ENCODE data around the gene POTEI. TPM values are rescaled to one million over a fixed set of nuclear protein-coding genes. Genes with fewer than 3 reads are reported as not detected.
"Not testable (repeated sequence)": the region's sequence is repeated elsewhere in the genome, so short reads cannot be mapped to it uniquely, and the experiment has no call there.

The POTEI gene
- total RNA-seq, 4 donors from 2014 or later = 0.04 TPM; not detected in 3

DNA sequence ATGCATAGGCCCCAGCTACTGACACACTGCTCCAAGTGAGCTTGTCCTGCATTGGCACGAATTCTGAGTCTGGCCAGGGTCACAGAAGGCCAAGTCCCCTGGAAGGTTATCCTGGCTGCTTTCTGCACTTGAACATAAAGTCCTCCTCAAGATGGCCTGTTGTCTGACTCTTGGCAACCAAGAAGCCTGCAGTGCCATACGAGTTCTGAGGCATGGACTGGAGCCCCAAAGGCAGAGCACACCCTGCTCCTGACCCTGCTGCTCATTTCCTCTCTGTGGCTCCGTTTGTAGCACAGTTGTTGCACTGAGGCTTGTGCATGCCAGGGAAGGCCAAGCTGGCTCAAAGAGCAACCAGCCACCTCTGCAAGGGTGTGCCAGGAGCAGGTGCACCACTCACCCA lies 57.9 kb downstream of the POTEI start:
- WGBS, 2 donors (ENCODE audit: low coverage in 1 of 2) = 83% methylated on average over 1 of the region's 3 CpGs; no CpG with 5 or more reads in 1 of the 2 donors
- H3K36me3 ChIP-seq, H3K27ac ChIP-seq, ATAC-seq, H3K4me3 ChIP-seq, H3K27me3 ChIP-seq, H3K4me1 ChIP-seq, H3K9me3 ChIP-seq: not testable (repeated sequence)

DNA sequence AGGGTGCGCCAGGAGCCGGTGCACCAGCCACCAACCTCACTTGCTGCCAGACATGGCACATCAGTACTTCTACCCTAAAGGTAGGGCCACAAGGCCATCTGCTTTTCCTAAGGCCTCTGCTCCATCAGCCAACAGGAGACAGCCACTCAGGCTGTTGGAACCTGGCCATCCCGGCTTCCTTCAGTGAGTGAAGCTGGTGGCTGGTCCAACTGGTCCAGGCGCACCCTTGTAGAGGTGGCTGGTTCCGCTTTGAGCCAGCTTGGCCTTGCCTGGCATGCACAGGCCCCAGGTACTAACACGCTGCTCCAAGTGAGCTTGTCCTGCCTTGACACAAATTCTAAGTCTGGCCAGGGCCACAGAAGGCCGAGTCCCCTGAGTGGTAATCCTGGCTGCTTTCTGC lies 58.8 kb downstream of the POTEI start:
- H3K4me1 ChIP-seq, ATAC-seq, H3K9me3 ChIP-seq, H3K27me3 ChIP-seq, H3K4me3 ChIP-seq, H3K27ac ChIP-seq, H3K36me3 ChIP-seq: not testable (repeated sequence)
- 83% methylated on average over 1 of the region's 7 CpGs; no CpG with 5 or more reads in 1 of the 2 donors for WGBS, 2 donors (ENCODE audit: low coverage in 1 of 2)

DNA sequence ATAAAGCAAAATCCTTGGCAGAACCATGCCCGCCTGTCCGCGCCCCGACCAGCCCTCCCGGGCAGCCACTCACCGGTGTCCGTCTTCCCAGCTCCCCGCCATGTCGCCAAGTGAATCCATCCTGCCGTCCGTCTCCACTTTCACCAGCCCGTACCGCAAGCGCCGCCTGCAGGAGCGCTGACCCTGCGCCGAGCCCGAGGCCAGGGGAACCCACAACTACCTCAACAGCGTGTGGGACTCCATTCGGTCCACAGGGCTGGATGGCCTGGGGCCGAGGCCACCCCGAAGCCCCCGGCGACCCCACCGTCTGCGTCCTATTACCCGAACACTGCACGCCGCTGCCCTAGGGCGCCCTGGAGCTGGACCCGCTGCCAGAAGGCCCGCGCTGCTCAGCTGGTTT lies 81.5 kb downstream of the POTEI start:
- H3K4me1 ChIP-seq, H3K27me3 ChIP-seq, H3K9me3 ChIP-seq, H3K36me3 ChIP-seq, H3K27ac ChIP-seq: not testable (repeated sequence)
- ATAC-seq = peak; percentile 81
- TF ChIP-seq, protein P1, sequence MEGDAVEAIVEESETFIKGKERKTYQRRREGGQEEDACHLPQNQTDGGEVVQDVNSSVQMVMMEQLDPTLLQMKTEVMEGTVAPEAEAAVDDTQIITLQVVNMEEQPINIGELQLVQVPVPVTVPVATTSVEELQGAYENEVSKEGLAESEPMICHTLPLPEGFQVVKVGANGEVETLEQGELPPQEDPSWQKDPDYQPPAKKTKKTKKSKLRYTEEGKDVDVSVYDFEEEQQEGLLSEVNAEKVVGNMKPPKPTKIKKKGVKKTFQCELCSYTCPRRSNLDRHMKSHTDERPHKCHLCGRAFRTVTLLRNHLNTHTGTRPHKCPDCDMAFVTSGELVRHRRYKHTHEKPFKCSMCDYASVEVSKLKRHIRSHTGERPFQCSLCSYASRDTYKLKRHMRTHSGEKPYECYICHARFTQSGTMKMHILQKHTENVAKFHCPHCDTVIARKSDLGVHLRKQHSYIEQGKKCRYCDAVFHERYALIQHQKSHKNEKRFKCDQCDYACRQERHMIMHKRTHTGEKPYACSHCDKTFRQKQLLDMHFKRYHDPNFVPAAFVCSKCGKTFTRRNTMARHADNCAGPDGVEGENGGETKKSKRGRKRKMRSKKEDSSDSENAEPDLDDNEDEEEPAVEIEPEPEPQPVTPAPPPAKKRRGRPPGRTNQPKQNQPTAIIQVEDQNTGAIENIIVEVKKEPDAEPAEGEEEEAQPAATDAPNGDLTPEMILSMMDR (IDR thresholded peaks at IDR 0.05) = peak in 3 of 4 experiments; percentile 31 to 53 (median 38)
- no CpG with 5 or more reads among the region's 34 CpGs for WGBS, 2 donors (ENCODE audit: low coverage in 1 of 2)
- peak overlapping the region; percentile 28 to 52 for H3K4me3 ChIP-seq

DNA sequence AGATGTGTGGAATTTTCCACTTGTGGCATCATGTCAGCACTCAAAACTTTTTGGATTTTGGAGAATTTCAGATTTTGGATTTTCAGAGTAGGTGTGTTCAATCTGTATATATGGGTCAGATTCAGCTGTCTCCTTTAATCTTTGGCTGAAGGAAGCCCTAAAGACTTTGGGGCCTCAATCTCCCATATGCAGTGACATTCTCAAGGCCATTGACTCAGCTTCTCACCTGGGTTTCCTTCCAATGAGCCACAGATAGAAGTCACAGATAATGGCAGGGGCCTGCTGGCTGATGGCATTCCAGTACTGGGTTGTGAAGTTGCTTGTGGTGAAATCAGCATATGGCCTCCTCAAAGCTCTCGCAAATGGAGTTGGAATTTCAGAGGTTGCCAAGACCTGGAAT lies 90.3 kb downstream of the POTEI start:
- H3K36me3 ChIP-seq, H3K27ac ChIP-seq, ATAC-seq, H3K27me3 ChIP-seq, H3K4me1 ChIP-seq, H3K4me3 ChIP-seq, H3K9me3 ChIP-seq: not testable (repeated sequence)
- WGBS, 2 donors (ENCODE audit: low coverage in 1 of 2) = no CpG with 5 or more reads among the region's 1 CpG

DNA sequence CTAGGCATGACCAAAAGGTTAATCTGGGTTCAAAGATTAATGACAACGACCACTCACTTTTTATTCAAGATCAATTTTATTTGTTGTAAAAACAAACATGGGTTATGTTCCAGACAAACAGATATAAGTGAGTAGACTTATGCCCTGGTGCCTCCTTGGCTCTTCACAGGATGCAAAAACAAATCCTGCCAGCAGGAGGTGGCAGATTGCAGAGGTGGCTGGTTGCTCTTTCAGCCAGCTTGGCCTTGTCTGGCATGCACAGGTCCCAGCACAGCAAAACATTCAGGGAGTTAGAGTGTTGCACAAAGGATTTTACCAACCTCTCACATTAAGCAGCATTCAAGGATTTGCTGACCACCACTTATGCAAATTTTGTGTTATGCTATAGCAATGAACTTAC lies 92.4 kb downstream of the POTEI start:
- H3K36me3 ChIP-seq, H3K27ac ChIP-seq, ATAC-seq, H3K9me3 ChIP-seq, H3K27me3 ChIP-seq, H3K4me3 ChIP-seq, H3K4me1 ChIP-seq: not testable (repeated sequence)
- no CpG with 5 or more reads among the region's 1 CpG for whole genome bisulfite sequencing, 2 donors (ENCODE audit: low coverage in 1 of 2)

Small RNA genes within 50 kb of the gene (small RNA-seq; reads per million reads assigned to genes)
- gene RF00017 (0 reads per million in 4 donors), gene RNU6-473P (0 reads per million in 4 donors)

Other genes with a start within 250 kb of the POTEI start
- gene IMP4, start 166.4 kb downstream of the POTEI start, total RNA-seq = 100 to 1,000 TPM in 3 of 4 donors, 10 to 100 TPM in 1; 78.8 to 143 (median 113) TPM
- gene PTPN18, start 153.3 kb downstream of the POTEI start, total RNA-seq = 10 to 100 TPM; 34.6 to 53.8 (median 39.1) TPM
- gene CFC1B, start 11.9 kb upstream of the POTEI start, total RNA-seq = not detected
- under 1 TPM in 1 of 4 donors, not detected in 3; 0.54 TPM for gene CFC1, start 90.2 kb upstream of the POTEI start, total RNA-seq
- gene POTEJ, start 102.1 kb upstream of the POTEI start, total RNA-seq = not detected
- gene GPR148, start 219.7 kb upstream of the POTEI start, total RNA-seq = not detected
- gene AMER3, start 246.2 kb upstream of the POTEI start, total RNA-seq = under 1 TPM in 1 of 4 donors, not detected in 3; 0.27 TPM

Data from gastroesophageal sphincter (tissue), 4 donors.